B cell (primary cell): Measurements from ENCODE around the gene CAVIN2.

ENCODE experiments used
- EZH2 ChIP-seq: IDR thresholded peaks from 2 replicates; pipeline ENCODE4 v1.6.1; 2012; ENCODE audit warnings: borderline replicate concordance, low read depth, mild to moderate bottlenecking, moderate library complexity, low read length; ENCODE audit not compliant: insufficient read depth, poor library complexity, severe bottlenecking
- TF ChIP-seq, protein P1 (sequence below): fragments of 200-600 bp; IDR thresholded peaks from one replicate; pipeline ENCODE4 v1.8.0; 2022; ENCODE audit warnings: antibody characterized with exemption, mild to moderate bottlenecking

- TF ChIP-seq, protein P1, sequence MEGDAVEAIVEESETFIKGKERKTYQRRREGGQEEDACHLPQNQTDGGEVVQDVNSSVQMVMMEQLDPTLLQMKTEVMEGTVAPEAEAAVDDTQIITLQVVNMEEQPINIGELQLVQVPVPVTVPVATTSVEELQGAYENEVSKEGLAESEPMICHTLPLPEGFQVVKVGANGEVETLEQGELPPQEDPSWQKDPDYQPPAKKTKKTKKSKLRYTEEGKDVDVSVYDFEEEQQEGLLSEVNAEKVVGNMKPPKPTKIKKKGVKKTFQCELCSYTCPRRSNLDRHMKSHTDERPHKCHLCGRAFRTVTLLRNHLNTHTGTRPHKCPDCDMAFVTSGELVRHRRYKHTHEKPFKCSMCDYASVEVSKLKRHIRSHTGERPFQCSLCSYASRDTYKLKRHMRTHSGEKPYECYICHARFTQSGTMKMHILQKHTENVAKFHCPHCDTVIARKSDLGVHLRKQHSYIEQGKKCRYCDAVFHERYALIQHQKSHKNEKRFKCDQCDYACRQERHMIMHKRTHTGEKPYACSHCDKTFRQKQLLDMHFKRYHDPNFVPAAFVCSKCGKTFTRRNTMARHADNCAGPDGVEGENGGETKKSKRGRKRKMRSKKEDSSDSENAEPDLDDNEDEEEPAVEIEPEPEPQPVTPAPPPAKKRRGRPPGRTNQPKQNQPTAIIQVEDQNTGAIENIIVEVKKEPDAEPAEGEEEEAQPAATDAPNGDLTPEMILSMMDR = no peak
- no peak for TF ChIP-seq EZH2
Measured at GRCh38 chr2:191870744-191871143, 23.9 kb upstream of the CAVIN2 start.
